ENCODE measurements around the gene TENM4.

The TENM4 gene

DNA sequence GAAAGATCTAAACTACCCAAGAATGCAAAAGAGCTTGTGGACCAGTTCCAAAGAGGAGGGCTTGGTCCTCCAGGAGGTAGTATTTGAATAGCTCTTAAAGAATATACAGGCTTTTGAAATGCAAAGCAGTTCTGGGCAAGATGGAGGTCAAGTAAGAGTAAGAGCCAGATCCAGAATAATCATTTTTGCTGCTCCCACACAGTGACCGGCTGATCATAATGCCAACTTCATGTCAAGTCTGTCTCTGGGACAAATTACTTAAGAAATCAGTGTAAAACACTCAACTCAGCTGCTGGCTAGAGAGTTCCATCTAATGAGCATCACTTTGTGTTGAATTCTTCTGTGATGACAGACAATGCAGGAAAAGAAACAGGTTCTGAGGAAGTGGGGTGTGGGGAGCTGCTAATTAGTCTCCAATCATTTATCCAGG is 615.2 kb downstream of the TENM4 start:
- no peak for DNase-seq

DNA sequence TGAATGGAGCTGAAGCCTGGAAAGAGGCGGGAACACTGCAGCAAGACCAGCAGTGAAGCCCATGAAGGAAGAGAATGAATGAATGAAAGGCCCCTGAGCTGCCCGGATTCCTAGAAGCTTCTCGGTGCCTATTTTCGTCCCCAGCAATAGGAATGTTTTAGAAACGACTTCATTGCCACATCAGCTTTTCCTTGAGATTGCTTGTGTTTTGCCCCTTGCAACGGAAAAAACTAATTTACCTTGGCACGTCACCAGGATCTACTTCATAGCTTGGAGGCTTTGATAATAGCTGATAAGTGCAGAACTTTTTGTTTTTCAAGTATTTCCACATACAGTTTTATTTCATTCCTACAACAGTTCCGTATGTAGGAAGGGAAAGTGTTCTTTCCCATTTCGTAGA is 617.2 kb downstream of the TENM4 start:
- no peak for DNase-seq

DNA sequence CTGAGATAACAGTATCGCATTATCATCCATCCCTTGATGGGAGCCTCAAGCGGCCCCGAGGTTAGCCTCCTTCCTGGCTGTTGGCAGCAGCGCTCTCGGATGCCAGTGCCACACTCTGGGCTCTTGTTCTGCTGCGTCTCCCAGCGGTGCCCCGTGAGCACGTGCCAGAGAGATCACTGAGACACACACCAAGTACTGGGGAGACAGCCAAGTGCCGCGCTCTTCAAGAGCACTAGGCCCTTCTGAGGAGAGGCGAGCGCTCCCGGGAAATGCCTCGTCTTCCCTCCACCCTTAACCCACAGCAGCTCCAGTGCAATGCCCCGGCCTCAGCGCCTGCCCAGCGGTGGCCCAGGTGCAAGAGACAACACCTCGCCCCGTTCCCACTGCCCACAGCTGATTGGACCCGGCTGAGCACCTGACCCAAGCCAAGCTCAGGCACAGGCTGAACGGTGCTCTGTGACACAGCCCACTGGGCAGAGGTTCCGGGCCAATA is 617.9 kb downstream of the TENM4 start:
- no peak for DNase-seq

DNA sequence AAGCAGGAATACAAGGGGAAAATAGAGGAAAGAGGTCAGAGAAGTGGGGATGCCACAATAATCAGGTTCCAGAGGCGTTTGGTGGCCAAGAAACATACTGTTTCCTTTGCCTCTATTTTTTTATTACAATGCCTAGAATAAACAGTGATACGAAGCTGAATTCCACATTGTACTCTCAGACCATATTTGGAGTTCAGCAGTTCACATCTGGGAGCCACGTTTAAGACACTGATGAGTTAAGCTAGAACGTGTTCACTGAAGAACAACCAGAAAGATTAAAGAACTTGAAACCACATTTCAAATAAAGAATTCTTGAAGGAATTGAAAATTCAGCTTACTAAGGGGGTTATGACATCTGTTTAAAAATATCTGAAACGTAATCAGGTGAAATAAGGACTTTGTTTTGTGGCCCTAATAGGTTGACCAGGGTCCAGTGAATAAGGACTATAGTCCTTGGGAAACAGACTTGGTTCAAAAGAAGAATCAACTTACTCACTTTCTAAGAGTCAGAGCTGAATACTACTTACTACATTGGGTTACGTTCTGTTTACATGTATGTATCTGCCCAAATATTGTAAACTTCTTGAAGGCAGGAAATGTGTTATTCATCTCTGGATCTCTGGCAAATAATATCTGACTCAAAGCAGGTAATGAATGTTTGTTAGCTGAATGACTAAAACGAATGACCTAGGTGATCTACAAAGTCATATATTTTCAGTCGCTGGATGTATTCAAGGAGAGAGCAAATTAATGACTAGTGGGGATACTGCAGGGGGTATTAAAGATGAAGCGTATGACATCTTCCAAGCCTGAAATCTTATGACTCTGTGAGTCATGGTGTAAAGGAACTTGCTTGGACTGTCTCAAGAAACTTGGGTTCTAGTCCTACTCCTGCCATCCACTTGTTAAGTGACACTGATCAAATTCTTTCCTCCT is 619.2 kb downstream of the TENM4 start:
- DNase-seq: no peak

DNA sequence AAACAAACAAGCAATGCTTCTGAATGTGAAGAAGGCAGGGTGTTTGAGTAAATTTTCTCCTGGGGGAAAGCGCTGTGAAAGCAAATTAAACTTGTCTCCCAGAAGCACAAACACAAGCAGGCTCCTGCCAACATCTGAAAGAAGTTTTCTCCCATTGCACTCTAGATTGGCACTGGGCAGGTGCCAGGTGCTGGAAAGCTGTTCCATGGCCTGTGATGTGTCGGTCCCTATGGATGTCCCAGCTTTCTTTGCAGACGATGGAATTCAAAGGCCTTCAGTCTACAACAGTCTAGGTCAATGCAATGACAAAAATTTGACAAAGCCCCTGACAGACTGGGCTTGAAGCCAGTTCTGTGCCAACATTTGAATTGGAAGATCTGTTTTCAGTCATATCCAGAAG is 620.1 kb downstream of the TENM4 start:
- DNase-seq: no peak

DNA sequence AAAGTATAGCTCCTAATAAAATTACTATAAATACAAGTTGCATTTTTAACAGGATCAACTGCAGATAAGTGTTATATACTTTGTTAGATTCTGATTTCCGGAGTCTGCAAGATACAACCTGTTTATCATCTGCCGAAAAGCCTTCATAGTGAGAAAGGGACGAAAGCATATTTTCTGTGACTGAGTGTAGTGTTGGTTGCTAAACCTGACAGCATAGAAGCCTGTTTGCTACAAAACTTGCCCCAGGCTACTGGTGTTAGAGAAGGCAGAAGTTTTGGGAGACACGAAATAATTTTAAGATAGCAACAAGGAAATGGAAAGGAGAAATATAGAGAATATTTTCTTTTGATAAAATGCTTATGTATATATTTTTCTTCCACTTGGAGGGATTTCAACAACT is 622.6 kb downstream of the TENM4 start:
- no peak for DNase-seq

DNA sequence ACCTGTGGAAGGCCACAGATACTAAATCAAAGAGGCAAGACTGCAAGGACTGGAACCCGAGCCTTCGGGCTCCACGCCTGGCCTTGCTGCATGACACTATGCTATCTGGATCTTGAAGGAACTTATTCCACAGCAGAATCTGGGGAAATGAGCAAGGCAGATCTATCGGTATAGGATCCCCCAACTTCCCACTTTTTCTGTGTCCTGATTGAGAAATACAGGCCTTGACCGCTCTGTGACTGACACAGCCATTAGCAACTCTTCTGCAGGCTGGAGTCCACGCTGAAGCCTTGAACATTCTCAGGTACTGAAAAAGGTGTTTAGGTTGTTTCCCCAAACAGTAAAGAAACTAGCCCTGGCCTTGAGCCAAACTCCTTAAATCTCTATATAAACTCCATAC is 625.0 kb downstream of the TENM4 start:
- no peak for DNase-seq

DNA sequence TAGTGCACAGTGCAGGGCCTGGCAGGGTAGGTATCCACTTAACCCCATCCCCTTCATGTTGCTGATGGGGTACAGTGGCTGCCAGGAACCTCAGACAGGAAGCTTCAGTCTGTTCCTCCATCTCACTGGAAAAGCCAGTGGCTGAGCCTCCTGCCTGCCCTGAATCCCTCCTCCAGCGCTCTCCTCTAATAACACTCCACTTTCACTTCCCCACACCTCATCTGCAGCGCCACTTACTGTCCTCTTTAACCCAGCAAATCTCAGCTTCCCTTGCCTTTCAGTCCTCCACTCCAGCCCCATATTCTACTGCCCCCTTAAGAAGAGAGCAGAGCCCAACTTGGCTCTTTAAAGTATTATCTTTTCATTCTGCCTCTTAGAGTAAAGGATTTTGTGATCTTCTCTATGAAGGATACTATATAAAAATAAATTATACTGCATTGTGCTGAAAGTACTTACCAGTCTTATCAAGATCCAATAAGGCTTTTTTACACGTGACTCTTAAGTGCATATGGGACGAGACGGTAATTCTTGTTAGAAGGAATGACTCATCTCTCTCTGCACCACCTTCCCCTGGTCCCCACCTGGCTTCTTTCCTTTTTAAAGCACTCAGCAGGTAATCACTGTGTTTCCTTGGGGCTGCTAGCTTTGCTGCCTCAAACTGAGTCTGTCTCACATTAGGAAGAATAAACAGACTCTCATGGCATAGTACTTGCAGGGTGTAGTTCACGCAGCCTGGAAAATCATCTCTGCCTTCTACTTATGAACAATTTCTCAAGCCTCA is 628.1 kb downstream of the TENM4 start:
- no peak for DNase-seq

DNA sequence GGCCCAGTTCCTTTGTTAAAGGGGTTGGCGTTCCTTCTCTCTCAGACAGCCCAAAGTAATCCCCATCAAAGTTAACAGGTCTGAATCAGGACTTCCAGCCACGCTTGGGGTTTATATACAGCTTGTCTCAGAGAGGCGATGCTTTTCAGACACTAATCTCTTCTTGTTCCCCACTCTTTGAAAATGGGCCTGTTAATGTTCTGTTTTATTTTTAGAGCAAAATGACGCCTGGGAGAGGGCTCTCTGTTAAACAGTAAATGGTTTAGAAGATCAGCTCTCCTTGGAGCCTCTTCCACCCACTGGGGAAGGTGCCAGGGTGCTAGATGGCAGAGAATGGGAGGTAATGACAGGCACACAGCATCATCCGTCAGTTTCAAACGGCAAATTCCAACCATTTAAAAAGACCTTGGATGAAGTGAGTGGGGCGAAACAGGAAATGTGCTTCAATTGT is 630.2 kb downstream of the TENM4 start:
- DNase-seq: no peak

DNA sequence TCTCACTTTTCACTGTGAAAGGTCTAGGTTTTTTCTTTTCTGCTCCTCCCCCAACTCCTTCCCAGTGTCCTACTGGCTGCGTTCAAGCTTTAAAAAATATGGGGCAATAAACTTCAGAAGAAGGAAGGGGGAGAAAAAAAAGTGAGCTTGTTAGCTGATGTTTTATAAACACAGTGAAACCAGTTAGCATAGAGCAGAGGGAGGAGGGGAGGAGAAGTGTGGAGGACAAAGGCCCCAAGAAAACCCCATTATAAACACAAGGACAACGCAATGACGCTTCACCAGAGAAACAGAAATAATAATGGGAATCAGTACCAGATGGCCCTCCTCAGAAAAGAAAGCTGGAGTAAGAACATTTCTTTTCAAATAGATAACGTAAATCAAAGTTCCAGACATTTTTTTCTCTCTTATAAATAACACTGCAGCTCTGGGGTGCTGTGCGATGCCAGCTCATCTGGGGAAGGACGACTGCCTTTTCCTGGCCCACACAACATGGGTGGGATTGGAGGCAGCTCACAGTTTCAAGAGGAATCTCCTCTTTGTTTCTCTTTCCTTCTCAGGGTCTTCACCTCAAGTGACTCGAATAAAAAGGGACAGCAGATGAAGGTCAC is 630.8 kb downstream of the TENM4 start:
- no peak for DNase-seq

DNA sequence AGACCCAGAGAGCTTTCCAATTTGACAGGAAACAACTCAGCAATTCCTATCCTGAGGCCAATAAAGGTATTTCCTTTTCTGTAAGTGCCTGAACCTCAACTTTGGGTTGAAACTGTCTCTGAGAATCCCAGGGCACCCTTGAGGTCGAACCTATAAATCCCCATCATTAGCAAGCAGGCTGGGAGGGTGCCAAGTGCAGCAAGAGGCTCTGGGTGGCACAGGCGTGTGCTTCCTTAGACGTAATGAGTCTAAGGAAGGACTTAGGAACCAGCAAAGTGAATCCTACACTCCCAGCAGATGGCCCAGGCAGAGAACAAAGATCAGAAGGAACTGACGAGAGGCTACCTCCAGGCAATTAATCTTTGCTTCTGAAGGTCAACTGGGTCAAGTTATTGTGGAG is 631.9 kb downstream of the TENM4 start:
- no peak for DNase-seq

DNA sequence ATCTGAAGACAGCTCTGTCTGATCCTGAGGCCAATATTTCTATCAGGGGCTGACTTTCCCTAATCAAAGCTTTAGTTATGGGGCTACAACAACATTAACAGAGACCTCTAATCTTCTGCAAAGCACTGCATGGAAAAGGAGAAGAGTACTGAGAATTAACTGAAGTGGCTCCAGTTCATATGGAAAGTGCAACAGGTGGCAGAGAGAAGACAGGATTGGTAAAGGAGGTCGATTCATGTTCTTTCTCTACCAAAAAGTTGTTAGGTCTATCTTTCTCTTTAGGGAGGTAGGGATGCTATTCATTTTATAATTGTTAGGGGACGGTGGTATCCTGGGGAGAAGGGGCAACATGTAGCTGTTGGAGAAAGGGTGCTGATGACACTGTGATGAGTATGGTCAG is 633.5 kb downstream of the TENM4 start:
- DNase-seq: no peak

DNA sequence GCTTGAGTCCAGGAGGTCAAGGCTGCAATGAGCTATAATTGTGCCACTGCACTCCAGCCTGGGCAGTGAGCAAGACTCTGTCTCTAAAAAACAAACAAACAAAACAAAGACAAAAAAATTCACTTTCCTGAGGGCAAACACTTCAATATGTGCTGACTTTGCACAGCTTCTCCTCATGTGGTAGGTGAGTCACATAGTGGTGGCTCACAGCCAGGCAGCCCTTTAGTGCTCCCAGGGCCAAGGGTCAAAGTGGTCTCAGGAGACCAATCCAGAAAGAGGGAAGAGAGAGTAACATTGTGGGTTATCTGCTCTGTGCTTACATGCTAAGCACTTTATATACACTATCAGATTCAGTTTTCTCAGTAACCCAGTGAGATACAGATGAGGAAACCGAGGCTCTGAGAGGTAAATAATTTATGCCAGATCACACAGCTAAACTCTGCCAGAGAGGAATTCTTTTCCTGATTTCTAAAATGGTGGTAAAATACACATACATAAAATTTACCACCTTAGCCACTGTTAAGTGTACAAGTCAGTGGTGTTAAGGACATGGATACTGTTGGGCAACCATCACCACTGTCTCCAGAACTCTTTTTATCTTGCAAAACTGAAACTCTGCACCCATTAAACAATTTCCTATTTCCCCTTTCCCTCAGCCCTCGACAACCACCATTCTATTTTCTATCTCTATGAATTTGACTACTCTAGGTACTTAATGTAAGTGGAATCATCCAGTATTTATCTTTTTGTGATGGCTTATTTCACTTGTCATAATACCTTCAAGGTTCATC is 634.4 kb downstream of the TENM4 start:
- no peak for DNase-seq

DNA sequence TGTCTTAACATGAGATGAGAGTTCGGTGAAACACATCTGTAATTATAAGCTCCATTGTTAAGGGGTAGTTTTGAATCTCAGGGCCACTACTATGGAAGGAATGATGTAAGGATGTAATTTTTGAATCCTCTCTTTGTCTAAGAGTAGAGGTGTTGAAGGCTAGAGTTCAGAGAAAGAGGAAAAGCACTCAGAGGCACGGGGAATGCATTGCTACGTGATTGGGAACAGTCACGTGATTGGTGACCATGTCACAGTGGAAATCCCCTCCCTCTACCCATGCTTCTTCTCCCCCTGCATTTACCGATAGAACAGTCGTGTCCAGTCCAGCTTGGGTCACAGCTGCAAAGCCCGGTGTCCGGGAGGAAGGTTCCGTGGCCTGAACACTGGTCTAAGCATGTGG is 635.8 kb downstream of the TENM4 start:
- DNase-seq: no peak

DNA sequence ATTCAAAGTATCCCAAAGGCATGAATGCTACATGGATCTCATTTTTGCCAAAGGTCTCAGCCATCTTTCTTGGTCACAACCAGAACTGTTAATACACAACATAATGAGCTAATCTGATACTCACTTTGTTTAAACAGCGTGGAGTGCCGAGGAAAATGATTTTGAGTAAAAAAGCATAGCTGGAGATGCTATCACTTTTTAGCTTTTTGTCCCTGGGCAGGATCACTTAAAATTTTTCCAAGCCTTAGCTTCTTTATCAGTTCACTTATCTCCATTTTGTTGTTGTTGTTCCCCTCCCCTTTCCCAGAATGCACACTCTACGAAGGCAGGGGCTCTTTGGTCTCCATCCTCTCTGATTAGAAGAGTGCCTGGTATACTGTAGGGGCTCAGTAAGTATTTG is 636.8 kb downstream of the TENM4 start:
- DNase-seq: no peak

DNA sequence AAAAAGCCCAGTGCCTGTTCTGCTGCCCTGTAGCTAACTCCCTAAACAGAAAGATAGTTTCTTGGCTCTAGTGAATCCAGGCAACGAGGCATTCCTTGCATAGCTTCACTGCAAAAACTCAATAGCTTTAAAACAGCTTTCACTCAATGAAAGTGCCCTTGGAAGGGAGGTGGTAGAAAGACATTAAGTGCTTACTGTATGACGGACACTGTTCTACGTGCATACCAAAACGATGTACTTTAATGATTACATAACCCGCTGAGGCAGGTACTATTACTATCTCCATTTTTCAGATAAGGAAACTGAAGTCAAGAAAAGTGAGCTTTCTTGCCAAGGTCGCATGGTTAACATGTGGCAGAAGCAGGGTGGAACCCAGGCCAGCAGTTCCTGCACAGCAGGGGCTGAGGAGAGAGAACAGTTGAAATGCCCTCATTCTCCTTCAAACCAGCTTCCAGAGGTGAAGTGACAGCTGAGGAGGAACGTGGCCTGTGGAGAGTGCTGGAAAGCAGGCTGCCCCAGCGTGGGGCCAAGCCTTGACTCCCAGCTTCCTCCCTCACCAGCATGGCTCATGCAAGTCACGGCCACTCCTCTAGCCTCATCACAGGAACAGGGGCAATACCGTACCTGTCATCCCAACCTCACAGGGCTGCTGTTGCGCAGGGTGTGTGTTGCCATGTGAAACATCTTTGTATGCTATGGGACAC is 638.6 kb downstream of the TENM4 start:
- no peak for DNase-seq

DNA sequence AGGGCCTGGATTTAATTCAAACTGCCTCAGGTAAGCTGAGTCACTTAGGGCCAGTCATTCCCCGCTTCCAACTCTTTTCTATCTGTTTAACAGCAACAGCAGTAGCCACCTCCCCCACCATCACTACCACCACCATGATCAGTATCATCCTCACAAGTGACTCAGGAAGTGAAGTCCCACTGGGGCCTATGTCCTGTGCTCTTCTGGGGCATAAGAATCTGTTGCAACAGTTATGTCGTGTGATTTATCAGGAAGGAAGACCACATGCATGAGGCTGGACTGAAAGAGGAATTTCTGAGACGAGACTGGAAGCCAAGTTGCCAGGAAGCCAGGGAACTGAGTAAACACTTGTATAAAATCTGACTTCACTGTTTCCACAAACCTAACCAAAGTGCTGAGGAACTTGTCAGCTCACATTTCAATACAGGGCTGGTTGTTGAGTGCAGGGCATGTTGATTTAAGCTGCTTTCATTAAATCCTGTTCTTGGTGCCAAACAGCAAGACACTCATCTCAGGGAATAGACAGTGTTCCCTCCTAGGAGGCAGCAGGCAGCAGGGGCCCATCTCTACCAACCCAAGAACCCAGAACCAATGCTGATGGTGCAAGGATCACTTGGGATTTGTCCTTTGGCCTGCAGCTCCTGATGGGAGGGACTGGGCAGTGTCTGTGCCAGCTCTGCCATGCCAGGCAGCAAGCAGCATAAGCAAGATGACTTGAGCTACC is 639.5 kb downstream of the TENM4 start:
- DNase-seq: no peak

DNA sequence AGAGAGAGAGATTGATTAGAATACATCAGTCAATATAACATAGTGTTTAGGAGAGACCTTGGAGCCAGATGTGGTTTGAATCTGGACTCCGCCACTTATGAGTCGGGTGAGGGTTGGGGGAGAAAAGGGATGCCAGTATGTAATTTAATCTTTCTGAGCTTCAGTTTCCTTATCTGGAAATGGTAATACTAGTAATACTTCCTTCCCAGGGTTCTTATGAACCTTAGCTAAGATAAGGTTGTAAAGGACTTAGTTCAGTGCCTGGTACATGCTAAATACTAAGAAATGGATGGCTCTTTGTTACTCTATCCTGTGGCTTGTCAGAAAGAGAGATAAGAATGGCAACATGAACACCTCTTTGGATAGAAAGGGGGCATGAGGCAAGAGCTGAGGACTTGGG is 640.1 kb downstream of the TENM4 start:
- DNase-seq: no peak

DNA sequence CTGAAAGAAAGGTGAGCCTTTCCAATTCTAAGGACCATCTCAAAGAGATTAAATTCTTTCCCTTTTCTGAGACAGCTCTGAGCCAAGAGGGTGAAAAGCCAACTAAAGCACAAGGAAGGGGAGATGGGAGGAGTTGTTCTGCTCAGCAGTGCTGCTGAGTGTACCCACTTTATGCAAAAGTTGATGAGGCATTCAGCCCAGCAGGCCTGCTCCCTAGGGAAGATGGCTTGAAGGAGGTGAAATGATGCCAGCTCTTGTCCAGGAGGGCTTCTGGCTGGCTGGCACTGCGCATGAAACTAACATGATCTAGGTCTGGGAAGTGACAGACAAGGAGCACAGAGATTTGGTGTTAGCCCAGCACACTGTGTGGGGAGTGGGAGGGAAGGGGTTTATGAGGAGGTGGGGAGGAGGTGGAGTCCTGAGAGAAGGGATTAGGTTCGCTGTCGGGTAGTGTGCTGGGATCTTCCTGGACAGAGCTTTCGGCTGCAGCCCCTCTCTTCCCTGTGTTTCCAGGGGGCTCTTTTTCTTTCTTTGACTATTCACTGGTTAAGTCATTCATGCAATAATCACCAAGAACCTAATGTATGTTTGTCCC is 640.6 kb downstream of the TENM4 start:
- no peak for DNase-seq

DNA sequence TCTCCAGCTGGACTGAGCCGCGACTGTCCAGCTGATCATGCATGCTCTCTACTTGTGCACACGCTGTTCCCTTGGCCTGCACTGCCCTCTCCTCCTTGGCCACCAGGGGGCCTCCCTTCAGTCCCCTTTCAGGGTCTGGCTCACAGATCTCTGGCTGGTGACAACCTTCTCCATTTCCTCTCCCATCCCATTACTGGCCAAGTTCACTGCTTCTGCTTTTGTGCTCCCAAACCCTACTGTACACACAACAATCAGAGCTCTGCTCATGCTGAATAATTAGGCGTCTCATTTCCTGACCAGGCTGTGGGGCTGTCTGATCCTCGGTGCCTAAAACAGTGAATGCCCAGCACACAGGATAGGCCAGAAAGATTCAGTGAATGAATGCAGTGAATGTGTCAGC is 642.2 kb downstream of the TENM4 start:
- peak; percentile 44 for DNase-seq

DNA sequence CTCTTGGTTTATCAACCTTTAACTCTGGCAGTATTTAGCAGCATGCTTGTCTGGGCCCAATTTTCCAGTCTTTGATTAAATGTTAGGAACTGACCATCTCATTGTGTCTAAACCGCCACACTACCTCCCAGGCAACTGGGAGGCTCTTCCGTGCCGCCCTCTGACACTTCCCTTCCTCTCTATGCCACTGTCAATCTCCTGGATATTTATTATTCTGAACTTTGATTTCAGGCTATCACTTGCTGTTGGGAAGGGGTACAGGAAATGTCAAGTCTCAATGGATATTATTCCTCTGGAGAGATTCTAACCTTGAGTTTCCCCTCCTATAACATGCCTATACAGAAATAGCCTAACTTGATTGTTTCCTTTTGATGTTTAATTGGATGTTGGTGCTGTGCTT is 643.3 kb downstream of the TENM4 start:
- DNase-seq: no peak

Measured in NCI-H1105 treated with DMSO at 0.1 percent for 48 hours (cell line).